Astrocyte (in vitro differentiated cells and primary cell): ENCODE data around the gene SF1. TPM values are rescaled to one million over a fixed set of nuclear protein-coding genes. Genes with fewer than 3 reads are reported as not detected.

Experiments
- DNase-seq: peaks from one replicate; pipeline ENCODE4 v3.0.0-alpha.2; 2010; ENCODE audit warnings: low read depth
- FAIRE-seq: peaks from 2 replicates; lab custom pipeline; 2011; peaks lifted over from hg19 to GRCh38; lab: Jason Lieb, UNC
- H2AFZ ChIP-seq: 2 replicates; pipeline ENCODE4 v1.6.0; 2012; ENCODE audit warnings: low read depth, low read length, inconsistent platforms
- H3K27ac ChIP-seq: 2 replicates; pipeline ENCODE4 v1.5.1; 2011; ENCODE audit warnings: low read depth, low read length, inconsistent platforms
- H3K27me3 ChIP-seq: 2 replicates; pipeline ENCODE4 v1.6.0; 2011; ENCODE audit warnings: low read length, inconsistent platforms; ENCODE audit not compliant: insufficient read depth
- H3K36me3 ChIP-seq: 2 replicates; pipeline ENCODE4 v1.5.1; 2011; ENCODE audit warnings: low read length, inconsistent platforms; ENCODE audit not compliant: insufficient read depth
- H3K4me1 ChIP-seq: 2 replicates; pipeline ENCODE4 v1.5.1; 2011; ENCODE audit warnings: low read length, inconsistent platforms; ENCODE audit not compliant: insufficient read depth
- H3K4me2 ChIP-seq: 2 replicates; pipeline ENCODE4 v1.6.0; 2012; ENCODE audit warnings: low read length, inconsistent platforms
- H3K4me3 ChIP-seq: 2 replicates; pipeline ENCODE4 v1.5.1; 2011; ENCODE audit warnings: low read depth, mild to moderate bottlenecking, low read length, inconsistent platforms; ENCODE audit not compliant: insufficient read depth
- H3K79me2 ChIP-seq: 2 replicates; pipeline ENCODE4 v1.6.0; 2012; ENCODE audit warnings: mild to moderate bottlenecking, low read length, inconsistent platforms; ENCODE audit not compliant: insufficient read depth
- H3K9ac ChIP-seq: 2 replicates; pipeline ENCODE4 v1.6.0; 2012; ENCODE audit warnings: mild to moderate bottlenecking, low read length, inconsistent platforms
- H3K9me3 ChIP-seq: 2 replicates; pipeline ENCODE4 v1.5.1; 2012; ENCODE audit warnings: low read depth, mild to moderate bottlenecking, low read length, inconsistent platforms; ENCODE audit not compliant: insufficient read depth
- H4K20me1 ChIP-seq: 2 replicates; pipeline ENCODE4 v1.6.0; 2012; ENCODE audit warnings: low read length, inconsistent platforms; ENCODE audit not compliant: insufficient read depth
- H3K27ac Mint-ChIP-seq: one replicate; pipeline ENCODE4 v1.8.0; 2021; ENCODE audit warnings: mild to moderate bottlenecking, mixed read lengths; ENCODE audit not compliant: unreplicated experiment
- H3K27me3 Mint-ChIP-seq: one replicate; pipeline ENCODE4 v1.8.0; 2021; ENCODE audit warnings: low read depth, mixed read lengths; ENCODE audit not compliant: unreplicated experiment
- H3K36me3 Mint-ChIP-seq: one replicate; pipeline ENCODE4 v1.8.0; 2021; ENCODE audit warnings: low read depth, mixed read lengths; ENCODE audit not compliant: unreplicated experiment
- H3K4me1 Mint-ChIP-seq: one replicate; pipeline ENCODE4 v1.8.0; 2021; ENCODE audit warnings: low read depth, mixed read lengths; ENCODE audit not compliant: unreplicated experiment
- H3K4me3 Mint-ChIP-seq: one replicate; pipeline ENCODE4 v1.8.0; 2021; ENCODE audit warnings: mild to moderate bottlenecking, moderate library complexity, mixed read lengths; ENCODE audit not compliant: unreplicated experiment
- H3K9me3 Mint-ChIP-seq: one replicate; pipeline ENCODE4 v1.8.0; 2021; ENCODE audit warnings: mild to moderate bottlenecking, mixed read lengths; ENCODE audit not compliant: unreplicated experiment
- CTCF ChIP-seq: IDR thresholded peaks from 2 replicates; pipeline ENCODE4 v1.5.1; 2011; ENCODE audit warnings: low read depth, mild to moderate bottlenecking, inconsistent platforms, low read length, moderate library complexity; ENCODE audit not compliant: insufficient read depth
- EZH2 ChIP-seq: IDR thresholded peaks from 2 replicates; pipeline ENCODE4 v1.6.1; 2012; ENCODE audit warnings: mild to moderate bottlenecking, low read length, inconsistent platforms; ENCODE audit not compliant: insufficient read depth
- total RNA-seq: library from RNA; stranded (reverse); gene quantifications from 2 replicates; pipeline ENCODE4 v1.2.1, GENCODE V29; 2021

The SF1 gene
- total RNA-seq, 1 donor from 2014 or later = 215 TPM

- TF ChIP-seq EZH2 = no peak
- no peak for TF ChIP-seq CTCF
- peaks cover 84% of the 10 kb centered on the region for H3K27me3 Mint-ChIP-seq
- peaks cover 27% of the 10 kb centered on the region for H3K27me3 ChIP-seq
- H3K36me3 ChIP-seq = no peaks in the 10 kb centered on the region
- no peak overlapping the region for H3K9ac ChIP-seq
- H3K27ac Mint-ChIP-seq = no peak overlapping the region
- peaks cover 11% of the 10 kb centered on the region for H3K4me1 ChIP-seq
- DNase-seq = no peak
- H2AFZ ChIP-seq = no peak overlapping the region
- no peak overlapping the region for H3K4me3 ChIP-seq
- H3K9me3 ChIP-seq = no peaks in the 10 kb centered on the region
- no peaks in the 10 kb centered on the region for H3K36me3 Mint-ChIP-seq
- H3K4me1 Mint-ChIP-seq = peaks cover 10% of the 10 kb centered on the region
- H3K4me2 ChIP-seq = no peak overlapping the region
- H3K27ac ChIP-seq = no peak overlapping the region
- no peaks in the 10 kb centered on the region for H3K9me3 Mint-ChIP-seq
- H4K20me1 ChIP-seq = no peaks in the 10 kb centered on the region
- H3K79me2 ChIP-seq = no peaks in the 10 kb centered on the region
- FAIRE-seq = no peak
- no peak overlapping the region for H3K4me3 Mint-ChIP-seq
Observed at GRCh38 chr11:64715110-64715509, 63.2 kb downstream of the SF1 start.

GRCh38 chr11:64714666-64715065, 63.7 kb downstream of the SF1 start:
- Mint-ChIP-seq H3K36me3 (no peaks in the 10 kb centered on the region), H3K4me3 (no peak overlapping the region), H3K9me3 (no peaks in the 10 kb centered on the region), H3K27me3 (peaks cover 80% of the 10 kb centered on the region), H3K27ac (no peak overlapping the region), H3K4me1 (peaks cover 11% of the 10 kb centered on the region)
- no peak overlapping the region for H3K4me3 ChIP-seq
- H3K27me3 ChIP-seq = peaks cover 22% of the 10 kb centered on the region
- no peak overlapping the region for H3K4me2 ChIP-seq
- H4K20me1 ChIP-seq = no peaks in the 10 kb centered on the region
- H2AFZ ChIP-seq = no peak overlapping the region
- TF ChIP-seq CTCF (no peak), EZH2 (no peak)
- no peak overlapping the region for H3K27ac ChIP-seq
- DNase-seq (no peak), FAIRE-seq (no peak)
- no peaks in the 10 kb centered on the region for H3K36me3 ChIP-seq
- H3K9ac ChIP-seq = no peak overlapping the region
- H3K79me2 ChIP-seq = no peaks in the 10 kb centered on the region
- H3K4me1 ChIP-seq = peaks cover 12% of the 10 kb centered on the region
- H3K9me3 ChIP-seq = no peaks in the 10 kb centered on the region

Other genes starting within 250 kb of the SF1 start
- gene SLC22A11, start 222.6 kb downstream of the SF1 start, total RNA-seq = not detected in 2 replicates
- gene SLC22A12, start 187.3 kb downstream of the SF1 start, total RNA-seq = not detected in 2 replicates
- 0.14 and 0.17 TPM in 2 replicates for gene NRXN2, start 55.3 kb downstream of the SF1 start, total RNA-seq
- gene RASGRP2, start 34.4 kb downstream of the SF1 start, total RNA-seq = 3.9 and 5.4 TPM in 2 replicates
- 0.68 and 1.0 TPM in 2 replicates for gene PYGM, start 18.6 kb downstream of the SF1 start, total RNA-seq
- 11.2 and 12.3 TPM in 2 replicates for gene MAP4K2, start 24.7 kb upstream of the SF1 start, total RNA-seq
- 26.0 and 27.5 TPM in 2 replicates for gene MEN1, start 32.0 kb upstream of the SF1 start, total RNA-seq
- gene CDC42BPG, start 66.1 kb upstream of the SF1 start, total RNA-seq = 2.0 and 4.6 TPM in 2 replicates
- gene EHD1, start 100.1 kb upstream of the SF1 start, total RNA-seq = 182 and 201 TPM in 2 replicates
- gene ATG2A, start 138.7 kb upstream of the SF1 start, total RNA-seq = 21.4 and 21.8 TPM in 2 replicates
- gene PPP2R5B, start 146.1 kb upstream of the SF1 start, total RNA-seq = 22.5 and 24.1 TPM in 2 replicates
- gene GPHA2, start 157.4 kb upstream of the SF1 start, total RNA-seq = not detected in 2 replicates
- not detected in 2 replicates for gene MAJIN, start 193.6 kb upstream of the SF1 start, total RNA-seq
- 4.5 and 5.0 TPM in 2 replicates for gene BATF2, start 218.4 kb upstream of the SF1 start, total RNA-seq
- gene ARL2, start 235.6 kb upstream of the SF1 start, total RNA-seq = 41.7 and 47.6 TPM in 2 replicates
- gene SNX15, start 248.9 kb upstream of the SF1 start, total RNA-seq = 15.4 and 18.5 TPM in 2 replicates